ENCODE measurements around the gene CEP95.

DNA sequence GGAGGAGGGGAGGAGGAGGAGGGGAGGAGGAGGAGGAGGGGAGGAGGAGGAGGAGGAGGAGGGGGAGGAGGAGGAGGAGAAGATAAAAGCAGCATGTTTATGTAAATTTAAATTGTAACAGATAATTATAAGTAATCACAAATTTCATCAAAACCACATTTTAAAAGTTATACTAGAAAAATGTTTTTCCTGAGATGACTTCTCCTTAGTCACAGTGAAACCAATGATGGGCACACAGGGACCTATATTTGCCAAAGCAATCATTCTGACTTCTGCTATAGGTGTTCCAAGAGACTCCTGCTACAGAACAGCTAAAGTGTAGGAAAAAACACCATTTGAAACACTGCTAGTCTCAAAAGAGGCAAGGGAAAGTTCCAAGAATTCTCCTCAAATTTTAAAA lies 66.4 kb downstream of the CEP95 start:
- TF ChIP-seq, protein P1, sequence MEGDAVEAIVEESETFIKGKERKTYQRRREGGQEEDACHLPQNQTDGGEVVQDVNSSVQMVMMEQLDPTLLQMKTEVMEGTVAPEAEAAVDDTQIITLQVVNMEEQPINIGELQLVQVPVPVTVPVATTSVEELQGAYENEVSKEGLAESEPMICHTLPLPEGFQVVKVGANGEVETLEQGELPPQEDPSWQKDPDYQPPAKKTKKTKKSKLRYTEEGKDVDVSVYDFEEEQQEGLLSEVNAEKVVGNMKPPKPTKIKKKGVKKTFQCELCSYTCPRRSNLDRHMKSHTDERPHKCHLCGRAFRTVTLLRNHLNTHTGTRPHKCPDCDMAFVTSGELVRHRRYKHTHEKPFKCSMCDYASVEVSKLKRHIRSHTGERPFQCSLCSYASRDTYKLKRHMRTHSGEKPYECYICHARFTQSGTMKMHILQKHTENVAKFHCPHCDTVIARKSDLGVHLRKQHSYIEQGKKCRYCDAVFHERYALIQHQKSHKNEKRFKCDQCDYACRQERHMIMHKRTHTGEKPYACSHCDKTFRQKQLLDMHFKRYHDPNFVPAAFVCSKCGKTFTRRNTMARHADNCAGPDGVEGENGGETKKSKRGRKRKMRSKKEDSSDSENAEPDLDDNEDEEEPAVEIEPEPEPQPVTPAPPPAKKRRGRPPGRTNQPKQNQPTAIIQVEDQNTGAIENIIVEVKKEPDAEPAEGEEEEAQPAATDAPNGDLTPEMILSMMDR (IDR thresholded peaks at IDR 0.05; ENCODE audit: low read depth, low read length), result no peak
- no peak for TF ChIP-seq EZH2phosphoT487 (IDR thresholded peaks at IDR 0.05; ENCODE audit: low read depth)
